A549 (cell line): Measurements from ENCODE around the gene POLR2F. TPM values are rescaled to one million over a fixed set of nuclear protein-coding genes. Genes with fewer than 3 reads are reported as not detected.

Experiments
- ATAC-seq, 2 experiments: fragments of 200-7000 bp in 1 of 2; fragments of >200 bp in 1 of 2; cut with Nextera tagmentation in 1 of 2; cut with Tn5 transposase in 1 of 2; 3 replicates each; pipeline versions ENCODE4 v1.8.0 to v1.9.1; 2018 to 2020; ENCODE audit warnings: mild to moderate bottlenecking in 1 of 2, moderate library complexity in 1 of 2
- CTCF ChIA-PET: fragments of 300-600 bp; sonication (Branson Sonifier 250); formaldehyde crosslinking; extraction: SDS; loops from one replicate; lab custom pipeline; 2021; ENCODE audit warnings: antibody characterized with exemption, inconsistent platforms; lab: Yijun Ruan, JAX
- POLR2A ChIA-PET: fragments of 350-600 bp; formaldehyde crosslinking; extraction: SDS; loops from one replicate; lab custom pipeline; 2021; ENCODE audit warnings: antibody characterized with exemption, inconsistent platforms; lab: Yijun Ruan, JAX
- DNase-seq, 2 experiments: peaks; one replicate each; pipeline versions ENCODE4 v3.0.0 to v3.0.0-alpha.2; 2011 to 2016; ENCODE audit warnings: low read depth in 1 of 2, low spot score in 1 of 2
- FAIRE-seq: peaks from 2 replicates; lab custom pipeline; 2011; peaks lifted over from hg19 to GRCh38; lab: Jason Lieb, UNC
- H3K27ac ChIP-seq, 2 experiments: fragments of >200 bp; sonication (Bioruptor Twin); formaldehyde crosslinking; 3 replicates each; pipeline ENCODE4 v1.5.1; 2016 to 2017
- H3K4me1 ChIP-seq: fragments of >200 bp; sonication (Bioruptor Twin); formaldehyde crosslinking; 3 replicates; pipeline ENCODE4 v1.6.1; 2016
- H3K4me2 ChIP-seq: fragments of >200 bp; sonication (Bioruptor Twin); formaldehyde crosslinking; 3 replicates; pipeline ENCODE4 v1.6.1; 2016
- H3K4me3 ChIP-seq: fragments of >200 bp; sonication (Bioruptor Twin); formaldehyde crosslinking; 3 replicates; pipeline ENCODE4 v1.5.1; 2016
- H3K9me3 ChIP-seq: fragments of >200 bp; sonication (Bioruptor Twin); formaldehyde crosslinking; 3 replicates; pipeline ENCODE4 v1.6.1; 2016
- CBX8 ChIP-seq: fragments of 200-600 bp; sonication (generic); IDR thresholded peaks from 2 replicates; pipeline ENCODE4 v1.6.1; 2016
- CEBPB ChIP-seq, 2 experiments: fragments of >200 bp in 1 of 2; sonication (Bioruptor Twin) in 1 of 2; formaldehyde crosslinking in 1 of 2; IDR thresholded peaks; 2 replicates each; pipeline ENCODE4 v1.6.1; 2012 to 2016
- CHD2 ChIP-seq: fragments of 150-350 bp; IDR thresholded peaks from 2 replicates; pipeline ENCODE4 v1.6.1; 2014; ENCODE audit warnings: low read length; ENCODE audit not compliant: partially characterized antibody
- CTCF ChIP-seq: fragments of >200 bp; sonication (Bioruptor Twin); formaldehyde crosslinking; IDR thresholded peaks from 3 replicates; pipeline ENCODE4 v1.5.1; 2016
- EP300 ChIP-seq, 2 experiments: fragments of >200 bp; sonication (Bioruptor Twin); formaldehyde crosslinking; IDR thresholded peaks; 2 replicates in 1 of 2; 3 replicates in 1 of 2; pipeline ENCODE4 v1.6.1; 2016 to 2017
- FOSL2 ChIP-seq, 2 experiments: fragments of 450-650 bp in 1 of 2; fragments of >200 bp in 1 of 2; sonication (Bioruptor Twin) in 1 of 2; formaldehyde crosslinking; IDR thresholded peaks; 2 replicates each; pipeline versions ENCODE4 v1.5.0 to v1.6.1; 2016 to 2020; ENCODE audit warnings: mild to moderate bottlenecking in 1 of 2, moderate library complexity in 1 of 2
- HDAC2 ChIP-seq: fragments of 200-600 bp; sonication (generic); IDR thresholded peaks from 2 replicates; pipeline ENCODE4 v1.6.1; 2016
- KDM5A ChIP-seq: fragments of 200-600 bp; sonication (generic); IDR thresholded peaks from 2 replicates; pipeline ENCODE4 v1.6.1; 2016; ENCODE audit warnings: antibody characterized with exemption, mild to moderate bottlenecking
- MAX ChIP-seq: IDR thresholded peaks from 2 replicates; pipeline ENCODE4 v1.6.1; 2012
- MYC ChIP-seq: IDR thresholded peaks from 2 replicates; pipeline ENCODE4 v1.6.1; 2012; ENCODE audit warnings: mild to moderate bottlenecking, inconsistent platforms, low read length, improper control_type of control experiment, borderline replicate concordance
- NPAS2 ChIP-seq: fragments of 250-450 bp; sonication (Bioruptor Pico); IDR thresholded peaks from 2 replicates; pipeline ENCODE4 v1.8.0; 2022; ENCODE audit warnings: mild to moderate bottlenecking, moderate library complexity, borderline replicate concordance
- PBX3 ChIP-seq: IDR thresholded peaks from 2 replicates; pipeline ENCODE4 v1.6.1; 2012
- PHF8 ChIP-seq: fragments of 200-600 bp; sonication (generic); IDR thresholded peaks from 2 replicates; pipeline ENCODE4 v1.6.1; 2016; ENCODE audit warnings: low read depth, mild to moderate bottlenecking, antibody characterized with exemption, moderate library complexity, borderline replicate concordance
- POLR2A ChIP-seq: IDR thresholded peaks from 2 replicates; pipeline ENCODE4 v1.6.1; 2012; ENCODE audit warnings: mild to moderate bottlenecking, low read length
- RCOR1 ChIP-seq: fragments of 150-350 bp; IDR thresholded peaks from 2 replicates; pipeline ENCODE4 v1.6.1; 2014; ENCODE audit warnings: antibody characterized with exemption, low read length, low read depth
- SMC3 ChIP-seq: fragments of >200 bp; sonication (Bioruptor Twin); formaldehyde crosslinking; IDR thresholded peaks from 3 replicates; pipeline ENCODE4 v1.6.1; 2018; ENCODE audit warnings: inconsistent platforms
- ZC3H11A ChIP-seq: fragments of 450-650 bp; IDR thresholded peaks from 2 replicates; pipeline ENCODE4 v1.6.1; 2014; ENCODE audit warnings: antibody characterized with exemption, mild to moderate bottlenecking
- ZNF302 ChIP-seq: fragments of 250-450 bp; sonication (Bioruptor Pico); IDR thresholded peaks from 2 replicates; pipeline ENCODE4 v1.9.0; 2021; ENCODE audit warnings: inconsistent platforms, mild to moderate bottlenecking, moderate library complexity
- ZSCAN20 ChIP-seq: fragments of 250-450 bp; sonication (Bioruptor Pico); IDR thresholded peaks from 2 replicates; pipeline ENCODE4 v1.8.0; 2022; ENCODE audit warnings: mild to moderate bottlenecking, moderate library complexity
- WGBS: methylation state at CpG from one replicate; pipeline ENCODE4 v1.1.6; 2017; ENCODE audit errors: missing lambda C conversion rate; 5-methylcytosine and 5-hydroxymethylcytosine counted together
- polyA minus RNA-seq: library from RNA; depleted of rRNA, polyadenylated mRNA; stranded (reverse); fragments of >200 nt; gene quantifications from 2 replicates; pipeline ENCODE4 v1.2.3, GENCODE V29; 2011; rRNA and poly(A)+ RNA removed
- polyA plus RNA-seq, 4 experiments: library from polyadenylated mRNA; depleted of rRNA in 3 of 4; stranded (reverse); fragments of >200 nt; fragmentation: RNase III in 1 of 4; extraction: RNeasy Plus Mini Kit Qiagen cat#74134 plus additional on column Dnase treatment in 1 of 4; gene quantifications; 2 replicates in 3 of 4; 3 replicates in 1 of 4; pipeline ENCODE4 v1.2.3, GENCODE V29; 2011 to 2017
- TF ChIP-seq, protein P1 (sequence below): fragments of >200 bp; sonication (Bioruptor Twin); formaldehyde crosslinking; IDR thresholded peaks from 3 replicates; pipeline ENCODE4 v1.6.1; 2016
- TF ChIP-seq, protein P2 (sequence below): fragments of 450-650 bp; IDR thresholded peaks from 2 replicates; pipeline ENCODE4 v1.6.1; 2014; ENCODE audit warnings: antibody characterized with exemption
- TF ChIP-seq, protein P3 (sequence below): IDR thresholded peaks from 2 replicates; pipeline ENCODE4 v1.6.1; 2012; ENCODE audit warnings: low read depth, borderline replicate concordance

Gene POLR2F
- polyA plus RNA-seq (2011; rRNA removed) (59.1 and 90.0 TPM in 2 replicates), polyA plus RNA-seq (2017; fragmentation: RNase III; extraction: RNeasy Plus Mini Kit Qiagen cat#74134 plus additional on column Dnase treatment) (180 to 194 TPM (median 183 TPM) in 3 replicates), polyA minus RNA-seq (20.3 and 21.3 TPM in 2 replicates)
- polyA plus RNA-seq (2012; cell fraction: cytosol; rRNA removed) = 193 and 287 TPM in 2 replicates
- polyA plus RNA-seq (2012; cell fraction: nucleus; rRNA removed) = 77.2 and 81.6 TPM in 2 replicates

- ChIA-PET POLR2A (interaction anchor here (0.7 to 1.2 kb wide), 3 partner anchors 48 to 146 kb away, joined by 3 to 7 read pairs (median 5); partner anchors contain the start of genes GCAT and MICALL1), CTCF (interaction anchor here (1.0 to 1.9 kb wide), 4 partner anchors 11 to 99 kb away, joined by 4 to 10 read pairs (median 5); partner anchors contain the start of gene MICALL1)
- no peak for FAIRE-seq
- TF ChIP-seq PHF8 (0 out of 2 replicates have a peak, but pooled peaks have one; percentile 24), ZSCAN20 (no peak), PBX3 (no peak), POLR2A (peak; percentile 89), CBX8 (no peak), MAX (peak; percentile 47), ZNF302 (CRISPR knock-in tag) (no peak), RCOR1 (no peak), MYC (0 out of 2 replicates have a peak, but pooled peaks have one; percentile 21)
- TF ChIP-seq, protein P1, sequence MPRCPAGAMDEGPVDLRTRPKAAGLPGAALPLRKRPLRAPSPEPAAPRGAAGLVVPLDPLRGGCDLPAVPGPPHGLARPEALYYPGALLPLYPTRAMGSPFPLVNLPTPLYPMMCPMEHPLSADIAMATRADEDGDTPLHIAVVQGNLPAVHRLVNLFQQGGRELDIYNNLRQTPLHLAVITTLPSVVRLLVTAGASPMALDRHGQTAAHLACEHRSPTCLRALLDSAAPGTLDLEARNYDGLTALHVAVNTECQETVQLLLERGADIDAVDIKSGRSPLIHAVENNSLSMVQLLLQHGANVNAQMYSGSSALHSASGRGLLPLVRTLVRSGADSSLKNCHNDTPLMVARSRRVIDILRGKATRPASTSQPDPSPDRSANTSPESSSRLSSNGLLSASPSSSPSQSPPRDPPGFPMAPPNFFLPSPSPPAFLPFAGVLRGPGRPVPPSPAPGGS = peak; percentile 54; the same call in 1 of the 3 replicates
- peaks cover 7% of the 10 kb centered on the region; the same call in 2 of the 3 replicates for H3K4me1 ChIP-seq
- ATAC-seq = peak; percentile 94 to 95
- H3K4me2 ChIP-seq = peak within 1 kb of the TSS; percentile 97
- peak within 1 kb of the TSS; percentile 87 to 99 for H3K27ac ChIP-seq
- 5% methylated on average over 4 of the region's 52 CpGs for WGBS
- H3K9me3 ChIP-seq = no peaks in the 10 kb centered on the region
- H3K4me3 ChIP-seq = peak within 1 kb of the TSS; percentile 79
- peak; percentile 90 to 91 for DNase-seq
Observed at GRCh38 chr22:37953437-37954179, at the start of gene POLR2F, which contains the start of gene C22orf23. TSS of gene POLR2F (plus strand) at chr22:37953699. CDS start at chr22:37953788, 89 bp downstream. TSS of gene C22orf23 (minus strand) at chr22:37953601. CDS start at chr22:37953149, 452 bp downstream.

DNA sequence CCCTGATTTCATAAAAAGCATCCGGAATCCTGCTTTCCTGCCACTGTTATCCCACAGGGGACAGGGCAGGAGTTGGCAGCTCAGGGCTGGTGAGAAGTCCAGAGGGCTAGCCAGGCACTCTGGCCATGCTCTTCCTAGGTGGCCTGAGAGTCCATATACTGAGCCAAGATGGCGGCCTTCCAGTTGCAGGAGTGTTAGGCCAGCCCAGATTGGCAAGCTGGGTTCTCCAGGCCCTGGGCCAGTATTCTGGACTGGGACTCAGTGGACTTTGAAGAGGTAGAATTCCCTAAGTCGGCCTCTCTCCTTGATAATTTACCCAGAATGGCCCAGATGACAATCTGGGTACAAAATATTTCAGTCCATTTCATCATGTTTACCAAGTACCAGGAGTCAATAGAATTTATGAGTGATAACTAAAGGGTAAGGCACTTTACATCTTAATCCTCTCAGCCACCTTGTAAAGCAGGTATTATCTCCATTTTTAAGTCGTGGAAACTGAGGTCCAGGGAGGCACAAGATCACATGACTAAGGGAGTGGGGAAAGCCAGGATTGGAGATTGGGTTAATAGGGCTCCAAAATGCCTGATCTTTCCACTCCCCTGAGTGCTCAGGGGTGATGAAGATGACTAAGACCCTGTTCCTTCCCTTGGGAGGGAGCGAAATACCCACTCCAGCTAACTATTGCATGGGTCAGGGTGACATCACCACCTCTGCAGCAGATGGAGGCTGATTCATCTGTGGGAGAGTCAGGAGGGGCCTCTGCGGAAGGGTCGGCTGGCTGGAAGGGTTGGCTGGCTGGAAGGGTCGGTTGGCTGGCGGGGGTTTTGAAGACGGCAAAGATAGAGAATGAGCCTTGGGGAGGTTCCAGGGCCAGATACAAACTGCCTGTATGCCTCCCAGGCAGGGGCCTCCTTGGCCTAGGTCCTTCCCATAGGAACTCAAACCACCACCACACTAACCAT, 48.6 kb upstream of the POLR2F start:
- POLR2A ChIA-PET = interaction anchor here (0.6 to 1.6 kb wide), 6 partner anchors 8 to 297 kb away, joined by 3 to 7 read pairs (median 5); partner anchors contain the start of genes C22orf23 and POLR2F
- H3K4me3 ChIP-seq = peak overlapping the region; percentile 95
- peak overlapping the region; percentile 99 for H3K27ac ChIP-seq
- TF ChIP-seq EP300 (IDR thresholded peaks at IDR 0.05) (peak in 1 of 2 experiments; percentile 12; a peak in 1 of 5 replicates), POLR2A (no peak), CEBPB (IDR thresholded peaks at IDR 0.05) (peak in 1 of 2 experiments; percentile 39; a peak in 2 of 4 replicates), NPAS2 (CRISPR knock-in tag) (no peak), CHD2 (no peak), CTCF (no peak), ZC3H11A (no peak), SMC3 (no peak), KDM5A (no peak), FOSL2 (IDR thresholded peaks at IDR 0.05) (0 out of 2 replicates have a peak, but pooled peaks have one; percentile 43), FOSL2 (CRISPR knock-in tag; IDR thresholded peaks at IDR 0.05) (peak; percentile 85), HDAC2 (no peak)
- TF ChIP-seq, protein P2, sequence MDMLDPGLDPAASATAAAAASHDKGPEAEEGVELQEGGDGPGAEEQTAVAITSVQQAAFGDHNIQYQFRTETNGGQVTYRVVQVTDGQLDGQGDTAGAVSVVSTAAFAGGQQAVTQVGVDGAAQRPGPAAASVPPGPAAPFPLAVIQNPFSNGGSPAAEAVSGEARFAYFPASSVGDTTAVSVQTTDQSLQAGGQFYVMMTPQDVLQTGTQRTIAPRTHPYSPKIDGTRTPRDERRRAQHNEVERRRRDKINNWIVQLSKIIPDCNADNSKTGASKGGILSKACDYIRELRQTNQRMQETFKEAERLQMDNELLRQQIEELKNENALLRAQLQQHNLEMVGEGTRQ = peak; percentile 27; the same call in 1 of the 2 replicates
- TF ChIP-seq, protein P3, sequence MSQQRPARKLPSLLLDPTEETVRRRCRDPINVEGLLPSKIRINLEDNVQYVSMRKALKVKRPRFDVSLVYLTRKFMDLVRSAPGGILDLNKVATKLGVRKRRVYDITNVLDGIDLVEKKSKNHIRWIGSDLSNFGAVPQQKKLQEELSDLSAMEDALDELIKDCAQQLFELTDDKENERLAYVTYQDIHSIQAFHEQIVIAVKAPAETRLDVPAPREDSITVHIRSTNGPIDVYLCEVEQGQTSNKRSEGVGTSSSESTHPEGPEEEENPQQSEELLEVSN = no peak
- 53% methylated on average over 8 of the region's 10 CpGs for WGBS
- DNase-seq (peak; percentile 81 to 84), ATAC-seq (peak; percentile 79 to 84), FAIRE-seq (no peak)
- H3K4me2 ChIP-seq = peak overlapping the region; percentile 98
- H3K9me3 ChIP-seq = no peaks in the 10 kb centered on the region
- CTCF ChIA-PET = interaction anchor here (0.7 to 2.9 kb wide), 14 partner anchors 12 to 87 kb away, joined by 3 to 20 read pairs (median 6); partner anchors contain the start of genes C22orf23 and POLR2F
- peaks cover 28% of the 10 kb centered on the region for H3K4me1 ChIP-seq
